GM19238 (cell line): ENCODE data around the gene TLE4.
"Not testable (repeated sequence)": the region's sequence is repeated elsewhere in the genome, so short reads cannot be mapped to it uniquely, and the experiment has no call there.

Experiments
- DNase-seq: peaks from one replicate; pipeline ENCODE4 v3.0.0; 2011; ENCODE audit warnings: low spot score; ENCODE audit not compliant: insufficient read length

Gene TLE4

GRCh38 chr9:79571309-79572031 is at the start of gene TLE4:
Gene TLE4 (plus strand): TSS chr9:79571965. CDS start chr9:79572791, 826 bp downstream.
- DNase-seq, result peak; percentile 80

- DNase-seq, result no peak
Observed at GRCh38 chr9:79522793-79523192, 49.0 kb upstream of the TLE4 start.

GRCh38 chr9:79524266-79524665 is 47.5 kb upstream of the TLE4 start:
- no peak for DNase-seq

GRCh38 chr9:79526149-79526672 is 45.6 kb upstream of the TLE4 start:
- DNase-seq, result no peak

GRCh38 chr9:79535534-79535933 is 36.2 kb upstream of the TLE4 start:
- DNase-seq, result no peak

- no peak for DNase-seq
Observed at GRCh38 chr9:79537838-79538237, 33.9 kb upstream of the TLE4 start.

GRCh38 chr9:79542735-79543620 is 28.8 kb upstream of the TLE4 start:
- no peak for DNase-seq

GRCh38 chr9:79544375-79544774 is 27.4 kb upstream of the TLE4 start:
- not testable (repeated sequence) for DNase-seq

- no peak for DNase-seq
Observed at GRCh38 chr9:79551586-79551985, 20.2 kb upstream of the TLE4 start.

GRCh38 chr9:79551994-79552393 is 19.8 kb upstream of the TLE4 start:
- no peak for DNase-seq

GRCh38 chr9:79555474-79556089 is 16.2 kb upstream of the TLE4 start:
- DNase-seq, result no peak

GRCh38 chr9:79559495-79560181 is 12.1 kb upstream of the TLE4 start:
- DNase-seq, result no peak

- DNase-seq, result no peak
Observed at GRCh38 chr9:79562749-79563386, 8.9 kb upstream of the TLE4 start.

- DNase-seq, result no peak
Observed at GRCh38 chr9:79564105-79564504, 7.7 kb upstream of the TLE4 start.

GRCh38 chr9:79565245-79565644 is 6.5 kb upstream of the TLE4 start:
- peak; percentile 7 for DNase-seq

GRCh38 chr9:79567671-79568098 is 4.1 kb upstream of the TLE4 start:
- no peak for DNase-seq

- DNase-seq, result no peak
Observed at GRCh38 chr9:79568337-79569101, 3.2 kb upstream of the TLE4 start.

- DNase-seq, result no peak
Observed at GRCh38 chr9:79569814-79570447, 1.8 kb upstream of the TLE4 start.
